Activated B cell treated with CpG ODN at 0.5 μM for 24 hours (primary cell): ENCODE measurements around the gene MAP4K1. TPM values are rescaled to one million over a fixed set of nuclear protein-coding genes. Genes with fewer than 3 reads are reported as not detected.

Experiments
- ATAC-seq: fragments of 200-7000 bp; cut with Tn5 transposase; one replicate; pipeline ENCODE4 v1.10.0; 2021; ENCODE audit warnings: low read depth, mild to moderate bottlenecking, moderate library complexity
- CTCF ChIA-PET: fragments of 350-600 bp; sonication (Branson Sonifier 250); formaldehyde crosslinking; loops from one replicate; lab custom pipeline; 2021; ENCODE audit warnings: antibody characterized with exemption; lab: Charles Lee
- POLR2A ChIA-PET: fragments of 350-600 bp; sonication (Branson Sonifier 250); formaldehyde crosslinking; loops from one replicate; lab custom pipeline; 2021; ENCODE audit warnings: antibody characterized with exemption; lab: Charles Lee
- DNase-seq: peaks from one replicate; pipeline ENCODE4 v3.0.0; 2022
- H3K27ac Mint-ChIP-seq: one replicate; pipeline ENCODE4 v1.8.0; 2020; ENCODE audit warnings: mixed read lengths
- H3K27me3 Mint-ChIP-seq: one replicate; pipeline ENCODE4 v1.8.0; 2021; ENCODE audit warnings: mixed read lengths
- H3K36me3 Mint-ChIP-seq: one replicate; pipeline ENCODE4 v1.8.0; 2021; ENCODE audit warnings: low read depth, mixed read lengths
- H3K4me1 Mint-ChIP-seq: one replicate; pipeline ENCODE4 v1.8.0; 2021; ENCODE audit warnings: mixed read lengths
- H3K4me3 Mint-ChIP-seq: one replicate; pipeline ENCODE4 v1.8.0; 2020; ENCODE audit warnings: mild to moderate bottlenecking, mixed read lengths
- H3K9me3 Mint-ChIP-seq: one replicate; pipeline ENCODE4 v1.8.0; 2020; ENCODE audit warnings: mixed read lengths
- CTCF ChIP-seq: fragments of 200-600 bp; IDR thresholded peaks from one replicate; pipeline ENCODE4 v1.8.0; 2022; ENCODE audit warnings: antibody characterized with exemption, mild to moderate bottlenecking
- intact Hi-C: fragments of 100-400 bp; cut with micrococcal nuclease; formaldehyde crosslinking; loops from one replicate; pipeline ENCODE4 v1.15.1; 2024
- total RNA-seq: library from RNA; stranded (reverse); gene quantifications from 2 replicates; pipeline ENCODE4 v1.2.3, GENCODE V29; 2022

The MAP4K1 gene
- total RNA-seq, 1 donor from 2014 or later: 379 TPM

- POLR2A ChIA-PET: no interaction called here
- no peaks in the 10 kb centered on the region for H3K9me3 Mint-ChIP-seq
- intact Hi-C loops: no loop called here
- no peak overlapping the region for H3K27ac Mint-ChIP-seq
- H3K36me3 Mint-ChIP-seq: no peaks in the 10 kb centered on the region
- H3K27me3 Mint-ChIP-seq: no peaks in the 10 kb centered on the region
- no peak overlapping the region for H3K4me3 Mint-ChIP-seq
- H3K4me1 Mint-ChIP-seq: peaks cover 5% of the 10 kb centered on the region
- TF ChIP-seq CTCF: no peak
- CTCF ChIA-PET: no interaction called here
- DNase-seq (no peak), ATAC-seq (no peak)
These were observed 39.9 kb downstream of the MAP4K1 start for GRCh38 chr19:38577826-38578225.

- POLR2A ChIA-PET: interaction anchor here (0.5 kb wide), 1 partner anchor 145 kb away, joined by 3 read pairs; no protein-coding TSS in a partner anchor
- intact Hi-C loops: no loop called here
- ATAC-seq (no peak), DNase-seq (no peak)
- no peaks in the 10 kb centered on the region for H3K36me3 Mint-ChIP-seq
- no peak for TF ChIP-seq CTCF
- no peak overlapping the region for H3K4me3 Mint-ChIP-seq
- CTCF ChIA-PET: no interaction called here
- H3K27me3 Mint-ChIP-seq: peaks cover 3% of the 10 kb centered on the region
- H3K9me3 Mint-ChIP-seq: no peaks in the 10 kb centered on the region
- H3K27ac Mint-ChIP-seq: no peak overlapping the region
- H3K4me1 Mint-ChIP-seq: peaks cover 3% of the 10 kb centered on the region
These were observed 46.1 kb downstream of the MAP4K1 start for GRCh38 chr19:38571682-38572081.

GRCh38 chr19:38569368-38569983 lies 48.3 kb downstream of the MAP4K1 start:
- no peaks in the 10 kb centered on the region for H3K36me3 Mint-ChIP-seq
- H3K27ac Mint-ChIP-seq: no peak overlapping the region
- POLR2A ChIA-PET: interaction anchor here (0.7 to 1.4 kb wide), 5 partner anchors 10 to 336 kb away, joined by 3 to 5 read pairs (median 3); partner anchors contain the start of gene EIF3K
- no peak overlapping the region for H3K4me3 Mint-ChIP-seq
- intact Hi-C loops: no loop called here
- no peaks in the 10 kb centered on the region for H3K9me3 Mint-ChIP-seq
- CTCF ChIA-PET: interaction anchor here (0.8 kb wide), 1 partner anchor 336 kb away, joined by 3 read pairs; no protein-coding TSS in a partner anchor
- H3K4me1 Mint-ChIP-seq: peaks cover 11% of the 10 kb centered on the region
- ATAC-seq: no peak
- no peak for DNase-seq
- peaks cover 6% of the 10 kb centered on the region for H3K27me3 Mint-ChIP-seq
- no peak for TF ChIP-seq CTCF

GRCh38 chr19:38565691-38566105 lies 52.1 kb downstream of the MAP4K1 start:
- Mint-ChIP-seq H3K9me3 (no peaks in the 10 kb centered on the region), H3K36me3 (no peaks in the 10 kb centered on the region), H3K27ac (peak overlapping the region; percentile 41), H3K27me3 (peaks cover 13% of the 10 kb centered on the region), H3K4me1 (peaks cover 29% of the 10 kb centered on the region), H3K4me3 (peak overlapping the region; percentile 78)
- DNase-seq: no peak
- ATAC-seq: no peak
- no peak for TF ChIP-seq CTCF
- POLR2A ChIA-PET: interaction anchor here (1.5 kb wide), 1 partner anchor 47 kb away, joined by 4 read pairs; no protein-coding TSS in a partner anchor
- intact Hi-C loops: no loop called here
- CTCF ChIA-PET: no interaction called here

- H3K4me3 Mint-ChIP-seq: peak overlapping the region; percentile 78
- peaks cover 13% of the 10 kb centered on the region for H3K27me3 Mint-ChIP-seq
- ATAC-seq: peak; percentile 70
- H3K27ac Mint-ChIP-seq: no peak overlapping the region
- H3K9me3 Mint-ChIP-seq: no peaks in the 10 kb centered on the region
- intact Hi-C loops: no loop called here
- CTCF ChIA-PET: no interaction called here
- peaks cover 32% of the 10 kb centered on the region for H3K4me1 Mint-ChIP-seq
- TF ChIP-seq CTCF: no peak
- POLR2A ChIA-PET: interaction anchor here (0.7 to 1.5 kb wide), 5 partner anchors 33 to 162 kb away, joined by 3 to 4 read pairs (median 3); partner anchors contain the start of genes EIF3K, FAM98C and MAP4K1
- DNase-seq: peak; percentile 37
- no peaks in the 10 kb centered on the region for H3K36me3 Mint-ChIP-seq
These were observed 52.6 kb downstream of the MAP4K1 start for GRCh38 chr19:38564981-38565690.
